Epithelial cell of esophagus (primary cell): ENCODE results near the gene VGF.

Source experiments
- DNase-seq: peaks from one replicate; pipeline ENCODE4 v3.0.0; 2010; ENCODE audit warnings: low read depth
- H3K4me3 ChIP-seq: 2 replicates; pipeline ENCODE4 v1.5.1; 2011; ENCODE audit warnings: mild to moderate bottlenecking, low read length, control low read depth
- TF ChIP-seq, protein P1 (sequence below): IDR thresholded peaks from 2 replicates; pipeline ENCODE4 v1.5.1; 2011; ENCODE audit warnings: low read depth, mild to moderate bottlenecking, low read length, control low read depth, inconsistent platforms; ENCODE audit not compliant: insufficient read depth; ENCODE audit errors: missing control alignments

VGF gene

DNA sequence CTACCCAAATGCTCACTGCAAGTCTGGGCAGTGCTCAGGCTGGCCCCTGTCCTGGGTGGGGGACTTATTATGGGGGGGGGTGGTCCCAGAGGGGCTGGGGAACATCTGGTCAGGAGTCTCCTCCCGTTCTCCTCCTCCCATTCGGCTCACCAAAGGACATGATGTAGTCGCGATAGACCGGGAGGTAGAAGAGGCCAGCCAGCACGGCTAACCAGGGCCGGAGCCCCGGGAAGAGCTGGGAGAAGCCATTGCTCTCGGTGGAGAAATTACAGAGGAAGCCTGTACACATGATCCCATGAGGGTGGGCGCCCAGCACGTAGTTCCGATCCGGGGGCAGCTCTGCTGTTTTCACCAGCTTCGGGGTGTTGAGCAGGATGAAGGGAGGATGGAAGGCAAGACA is 33.1 kb upstream of the VGF start:
- H3K4me3 ChIP-seq = no peak overlapping the region
- TF ChIP-seq, protein P1, sequence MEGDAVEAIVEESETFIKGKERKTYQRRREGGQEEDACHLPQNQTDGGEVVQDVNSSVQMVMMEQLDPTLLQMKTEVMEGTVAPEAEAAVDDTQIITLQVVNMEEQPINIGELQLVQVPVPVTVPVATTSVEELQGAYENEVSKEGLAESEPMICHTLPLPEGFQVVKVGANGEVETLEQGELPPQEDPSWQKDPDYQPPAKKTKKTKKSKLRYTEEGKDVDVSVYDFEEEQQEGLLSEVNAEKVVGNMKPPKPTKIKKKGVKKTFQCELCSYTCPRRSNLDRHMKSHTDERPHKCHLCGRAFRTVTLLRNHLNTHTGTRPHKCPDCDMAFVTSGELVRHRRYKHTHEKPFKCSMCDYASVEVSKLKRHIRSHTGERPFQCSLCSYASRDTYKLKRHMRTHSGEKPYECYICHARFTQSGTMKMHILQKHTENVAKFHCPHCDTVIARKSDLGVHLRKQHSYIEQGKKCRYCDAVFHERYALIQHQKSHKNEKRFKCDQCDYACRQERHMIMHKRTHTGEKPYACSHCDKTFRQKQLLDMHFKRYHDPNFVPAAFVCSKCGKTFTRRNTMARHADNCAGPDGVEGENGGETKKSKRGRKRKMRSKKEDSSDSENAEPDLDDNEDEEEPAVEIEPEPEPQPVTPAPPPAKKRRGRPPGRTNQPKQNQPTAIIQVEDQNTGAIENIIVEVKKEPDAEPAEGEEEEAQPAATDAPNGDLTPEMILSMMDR = no peak
- DNase-seq = no peak

DNA sequence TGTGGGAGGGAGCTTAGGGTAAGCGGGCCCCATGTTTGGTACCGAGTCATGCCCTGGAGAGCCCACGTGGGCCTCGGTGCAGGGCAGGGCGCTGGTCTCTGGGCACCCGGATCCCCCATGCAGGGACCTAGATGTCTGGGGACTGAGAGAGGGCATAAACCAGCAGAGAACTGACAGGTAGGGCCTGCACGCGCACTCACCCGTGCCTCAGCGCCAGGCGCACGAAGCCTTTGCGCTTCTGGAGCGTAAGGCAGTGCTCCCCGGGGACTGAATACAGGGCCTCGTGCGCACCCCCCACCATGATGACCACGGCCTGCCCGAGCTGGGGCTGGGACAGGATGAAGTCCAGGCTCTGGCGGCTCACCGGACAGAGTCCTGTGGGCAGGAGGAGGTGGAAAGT is 32.6 kb upstream of the VGF start:
- TF ChIP-seq, protein P1 = no peak
- DNase-seq = no peak
- H3K4me3 ChIP-seq = no peak overlapping the region

DNA sequence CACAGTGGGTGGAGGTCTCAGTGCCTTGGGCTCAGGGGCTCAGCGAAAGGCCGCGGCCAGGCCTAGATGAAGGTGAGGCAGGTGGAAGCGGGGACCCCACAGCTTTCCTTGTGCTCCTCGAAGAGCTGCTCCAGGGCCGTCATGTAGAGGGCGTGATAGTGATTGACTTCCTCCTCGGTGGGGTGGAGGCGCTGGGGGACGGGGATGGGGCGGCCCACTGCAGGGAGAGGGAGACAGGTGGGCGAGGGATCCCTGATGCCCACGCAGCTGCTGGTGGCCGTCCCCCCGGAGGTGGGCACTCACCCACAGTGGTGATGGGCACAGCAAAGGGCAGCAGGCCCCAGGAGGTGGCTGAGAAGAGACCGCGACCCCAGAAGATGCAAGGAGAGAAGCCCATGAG is 30.5 kb upstream of the VGF start:
- no peak for DNase-seq
- TF ChIP-seq, protein P1 = no peak
- H3K4me3 ChIP-seq = no peak overlapping the region

DNA sequence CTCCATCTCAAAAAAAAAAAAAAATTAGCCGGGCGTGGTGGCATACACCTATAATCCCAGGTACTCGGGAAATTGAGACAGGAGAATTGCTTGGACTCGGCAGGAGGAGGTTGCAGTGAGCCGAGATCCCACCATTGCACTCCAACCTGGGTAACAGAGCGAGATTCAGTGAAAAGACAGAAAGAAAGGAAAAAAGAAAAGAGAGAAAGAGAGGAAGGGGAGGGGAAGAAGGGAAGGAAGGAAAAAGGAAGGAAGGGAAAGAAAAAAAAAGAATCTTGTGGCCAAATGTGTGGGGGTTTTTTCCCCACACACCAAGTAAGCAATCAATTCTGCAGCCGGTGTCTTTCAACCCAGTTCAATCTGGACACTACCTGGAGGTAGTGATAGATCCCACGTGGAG is 23.7 kb upstream of the VGF start:
- no peak for DNase-seq
- TF ChIP-seq, protein P1 = no peak
- no peak overlapping the region for H3K4me3 ChIP-seq

DNA sequence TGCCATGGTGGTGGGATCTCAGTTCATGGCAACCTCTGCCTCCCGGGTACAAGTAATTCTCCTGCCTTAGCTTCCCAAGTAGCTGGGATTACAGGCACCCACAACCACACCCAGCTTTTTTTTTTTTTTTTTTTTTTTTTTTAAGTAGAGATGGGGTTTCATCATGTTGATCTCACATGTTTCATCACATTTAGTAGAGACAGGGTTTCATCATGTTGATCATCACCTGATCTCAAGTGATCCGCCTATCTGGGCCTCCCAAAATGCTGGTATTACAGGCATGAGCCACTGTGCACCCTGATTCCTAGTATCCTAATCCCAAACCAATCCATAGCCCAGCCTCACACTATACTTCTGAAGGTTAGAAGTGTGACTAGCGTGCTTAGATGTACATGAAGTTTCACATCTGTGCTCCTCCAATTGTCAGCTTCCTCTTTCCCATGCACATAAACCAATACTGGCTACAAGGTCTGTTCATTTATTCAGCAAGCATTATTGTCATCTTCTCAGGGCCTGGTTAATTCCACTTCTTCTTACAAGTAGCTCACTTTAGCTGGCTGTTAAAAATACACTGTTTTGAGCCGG is 21.6 kb upstream of the VGF start:
- H3K4me3 ChIP-seq = no peak overlapping the region
- TF ChIP-seq, protein P1 = no peak
- peak; percentile 48 for DNase-seq

DNA sequence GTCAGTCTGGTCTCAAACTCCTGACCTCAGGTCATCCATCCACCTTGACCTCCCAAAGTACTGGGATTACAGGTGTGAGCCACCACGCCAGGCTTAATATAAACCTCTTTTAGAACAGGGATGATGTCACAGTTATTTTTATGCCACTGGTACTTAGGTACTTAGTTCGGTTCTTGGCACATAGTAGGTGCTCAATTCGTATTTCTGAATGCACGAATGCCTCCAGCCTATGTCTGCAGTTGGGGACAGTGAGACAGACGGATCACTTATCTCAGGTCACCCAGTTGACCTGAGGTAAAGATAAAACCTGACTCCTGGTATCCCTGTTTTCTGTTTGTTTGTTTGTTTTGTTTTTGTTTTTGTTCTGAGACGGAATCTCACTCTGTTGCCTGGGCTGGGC is 20.8 kb upstream of the VGF start:
- DNase-seq = no peak
- TF ChIP-seq, protein P1 = no peak
- H3K4me3 ChIP-seq = no peak overlapping the region

DNA sequence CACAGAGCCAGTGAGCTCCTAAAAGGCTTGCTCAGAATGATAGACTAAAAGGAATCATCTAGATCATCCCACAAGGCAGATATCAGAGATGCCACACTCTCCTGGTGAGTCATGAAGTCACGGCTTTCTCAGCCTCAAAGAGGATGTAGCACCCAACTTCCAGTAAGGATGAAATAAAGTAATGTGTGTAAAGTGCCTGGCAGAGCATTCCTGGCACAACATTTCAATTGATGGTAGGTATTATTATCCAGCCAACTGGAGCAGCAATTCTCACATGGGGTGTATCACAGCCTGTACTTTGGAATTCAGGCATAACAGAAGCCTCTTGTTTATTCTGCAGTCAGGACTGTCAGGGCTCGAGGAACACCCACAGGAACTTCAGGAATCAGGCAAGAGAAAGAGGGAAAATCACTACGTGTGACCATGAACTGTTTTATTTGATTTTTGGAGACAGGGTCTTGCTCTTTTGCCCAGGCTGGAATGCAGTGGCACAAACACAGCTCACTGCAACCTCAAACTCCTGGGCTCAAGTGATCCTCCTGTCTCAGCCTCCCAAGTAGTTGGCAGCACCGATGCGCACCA is 20.0 kb upstream of the VGF start:
- peak; percentile 46 for DNase-seq
- TF ChIP-seq, protein P1 = no peak
- H3K4me3 ChIP-seq = no peak overlapping the region
